Esophagus squamous epithelium (tissue), 4 donors: Measurements from ENCODE around the gene ZDHHC20.

Experiments
- CTCF ChIP-seq, 6 experiments: fragments of 450-650 bp in 4 of 6; fragments of 200-600 bp in 2 of 6; sonication (generic) in 2 of 6; IDR thresholded peaks; one replicate each; pipeline ENCODE4 v1.5.1; 2016 to 2019; ENCODE audit warnings: antibody characterized with exemption in 6 of 6, mild to moderate bottlenecking in 4 of 6, moderate library complexity in 4 of 6
- POLR2A ChIP-seq, 4 donors: fragments of 450-650 bp; IDR thresholded peaks; one replicate each; pipeline ENCODE4 v1.6.1; 2017; ENCODE audit warnings: antibody characterized with exemption in 4 of 4, mild to moderate bottlenecking in 4 of 4, moderate library complexity in 3 of 4

DNA sequence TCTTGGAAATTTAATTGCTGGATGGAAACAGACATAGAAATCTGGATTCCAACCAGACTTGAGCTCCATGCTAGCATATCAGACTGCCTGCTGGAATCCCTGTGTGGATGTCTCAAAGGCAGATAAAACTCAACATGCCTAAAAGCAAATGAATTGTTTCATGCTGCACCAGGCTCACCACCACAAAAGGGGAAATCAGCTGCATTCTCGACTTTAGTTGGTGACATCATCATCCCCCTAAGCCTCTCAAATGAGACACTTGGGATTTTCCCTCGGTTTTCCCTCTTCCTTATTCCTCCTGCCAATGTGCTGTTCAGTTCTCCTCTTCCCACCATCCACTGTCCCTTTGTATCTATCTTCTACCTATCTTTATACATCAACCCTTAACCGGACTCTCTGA lies 134.3 kb downstream of the ZDHHC20 start:
- TF ChIP-seq POLR2A (IDR thresholded peaks at IDR 0.05) (no peak), CTCF (IDR thresholded peaks at IDR 0.05) (no peak)
